Loucy (cell line): ENCODE measurements around the gene RHBDD3.

ENCODE experiments used
- CTCF ChIP-seq: fragments of 200-600 bp; sonication (generic); conservative IDR thresholded peaks from 2 replicates; pipeline ENCODE4 v1.5.1; 2014; ENCODE audit warnings: mild to moderate bottlenecking, antibody characterized with exemption, low read length
- EZH2phosphoT487 ChIP-seq: fragments of 200-600 bp; IDR thresholded peaks from 2 replicates; pipeline ENCODE4 v1.6.1; 2018; ENCODE audit warnings: antibody characterized with exemption, mild to moderate bottlenecking, moderate library complexity, borderline replicate concordance

GRCh38 chr22:29218758-29219408 is 48.9 kb downstream of the RHBDD3 start:
- TF ChIP-seq CTCF (no peak), EZH2phosphoT487 (no peak)
